ENCODE data around the gene STPG3.

DNA sequence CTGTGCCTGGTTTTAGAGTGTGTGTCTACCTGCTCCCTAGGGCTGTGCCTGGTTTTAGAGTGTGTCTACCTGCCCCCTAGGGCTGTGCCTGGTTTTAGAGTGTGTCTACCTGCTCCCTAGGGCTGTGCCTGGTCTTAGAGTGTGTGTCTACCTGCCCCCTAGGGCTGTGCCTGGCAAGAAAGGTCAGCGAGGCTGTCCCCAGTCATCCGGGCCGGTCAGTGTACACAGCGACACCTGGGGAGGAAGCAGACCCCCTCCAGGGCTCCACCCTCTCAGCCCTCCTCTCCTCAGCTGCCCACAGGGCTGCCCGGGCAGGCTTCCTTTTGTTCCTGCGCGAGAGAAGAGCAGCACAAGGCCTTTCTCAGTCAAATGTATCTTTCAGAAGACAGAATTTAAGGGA, 46.9 kb downstream of the STPG3 start:
- TF ChIP-seq, protein P1, sequence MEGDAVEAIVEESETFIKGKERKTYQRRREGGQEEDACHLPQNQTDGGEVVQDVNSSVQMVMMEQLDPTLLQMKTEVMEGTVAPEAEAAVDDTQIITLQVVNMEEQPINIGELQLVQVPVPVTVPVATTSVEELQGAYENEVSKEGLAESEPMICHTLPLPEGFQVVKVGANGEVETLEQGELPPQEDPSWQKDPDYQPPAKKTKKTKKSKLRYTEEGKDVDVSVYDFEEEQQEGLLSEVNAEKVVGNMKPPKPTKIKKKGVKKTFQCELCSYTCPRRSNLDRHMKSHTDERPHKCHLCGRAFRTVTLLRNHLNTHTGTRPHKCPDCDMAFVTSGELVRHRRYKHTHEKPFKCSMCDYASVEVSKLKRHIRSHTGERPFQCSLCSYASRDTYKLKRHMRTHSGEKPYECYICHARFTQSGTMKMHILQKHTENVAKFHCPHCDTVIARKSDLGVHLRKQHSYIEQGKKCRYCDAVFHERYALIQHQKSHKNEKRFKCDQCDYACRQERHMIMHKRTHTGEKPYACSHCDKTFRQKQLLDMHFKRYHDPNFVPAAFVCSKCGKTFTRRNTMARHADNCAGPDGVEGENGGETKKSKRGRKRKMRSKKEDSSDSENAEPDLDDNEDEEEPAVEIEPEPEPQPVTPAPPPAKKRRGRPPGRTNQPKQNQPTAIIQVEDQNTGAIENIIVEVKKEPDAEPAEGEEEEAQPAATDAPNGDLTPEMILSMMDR (IDR thresholded peaks at IDR 0.05): no peak
- no peak for TF ChIP-seq POLR2A (IDR thresholded peaks at IDR 0.05)
